Neural crest cell (in vitro differentiated cells): ENCODE data around the gene ADSS2. TPM values are rescaled to one million over a fixed set of nuclear protein-coding genes. Genes with fewer than 3 reads are reported as not detected.
"Not testable (repeated sequence)": the region's sequence is repeated elsewhere in the genome, so short reads cannot be mapped to it uniquely, and the experiment has no call there.

Experiments used
- DNase-seq: peaks from one replicate; pipeline ENCODE4 v3.0.0; 2021; ENCODE audit warnings: low read depth, mixed read lengths, low spot score
- H3K27ac Mint-ChIP-seq: one replicate; pipeline ENCODE4 v1.8.0; 2021; ENCODE audit warnings: mild to moderate bottlenecking, mixed read lengths; ENCODE audit not compliant: unreplicated experiment
- H3K27me3 Mint-ChIP-seq: 2 replicates; pipeline ENCODE4 v1.8.0; 2021; ENCODE audit warnings: low read depth, mild to moderate bottlenecking, mixed read lengths
- H3K36me3 Mint-ChIP-seq: 2 replicates; pipeline ENCODE4 v1.8.0; 2021; ENCODE audit warnings: low read depth, mild to moderate bottlenecking, mixed read lengths
- H3K4me1 Mint-ChIP-seq: 2 replicates; pipeline ENCODE4 v1.8.0; 2021; ENCODE audit warnings: mixed read lengths
- H3K4me3 Mint-ChIP-seq: one replicate; pipeline ENCODE4 v1.8.0; 2021; ENCODE audit warnings: mild to moderate bottlenecking, mixed read lengths
- H3K9me3 Mint-ChIP-seq: 2 replicates; pipeline ENCODE4 v1.8.0; 2021; ENCODE audit warnings: mixed read lengths
- CTCF ChIP-seq: fragments of 200-600 bp; sonication (generic); conservative IDR thresholded peaks from 2 replicates; pipeline ENCODE4 v1.5.0; 2021; ENCODE audit warnings: antibody characterized with exemption, mild to moderate bottlenecking
- total RNA-seq: library from RNA; stranded (reverse); gene quantifications from 2 replicates; pipeline ENCODE4 v1.2.1, GENCODE V29; 2021

ADSS2 gene
- total RNA-seq, 1 donor from 2014 or later = 66.2 TPM

- Mint-ChIP-seq H3K36me3 (no peaks in the 10 kb centered on the region), H3K27me3 (no peaks in the 10 kb centered on the region), H3K4me1 (no peaks in the 10 kb centered on the region), H3K27ac (no peak overlapping the region), H3K4me3 (no peak overlapping the region), H3K9me3 (no peaks in the 10 kb centered on the region)
- no peak for TF ChIP-seq CTCF
- DNase-seq = no peak
Measured at GRCh38 chr1:244369256-244370057, 82.3 kb downstream of the ADSS2 start.

GRCh38 chr1:244368279-244368678 is 83.4 kb downstream of the ADSS2 start:
- H3K4me1 Mint-ChIP-seq = no peaks in the 10 kb centered on the region
- H3K27ac Mint-ChIP-seq = no peak overlapping the region
- no peak for TF ChIP-seq CTCF

GRCh38 chr1:244367399-244368114 is 84.2 kb downstream of the ADSS2 start:
- Mint-ChIP-seq H3K27me3 (no peaks in the 10 kb centered on the region), H3K27ac (no peak overlapping the region), H3K4me1 (peaks cover 2% of the 10 kb centered on the region), H3K4me3 (no peak overlapping the region), H3K36me3 (no peaks in the 10 kb centered on the region), H3K9me3 (no peaks in the 10 kb centered on the region)
- no peak for TF ChIP-seq CTCF
- no peak for DNase-seq

More at GRCh38 chr1:244368279-244368678, 83.4 kb downstream of the ADSS2 start:
- Mint-ChIP-seq H3K36me3 (no peaks in the 10 kb centered on the region), H3K9me3 (no peaks in the 10 kb centered on the region), H3K4me3 (no peak overlapping the region), H3K27me3 (no peaks in the 10 kb centered on the region)
- DNase-seq = no peak

- DNase-seq = no peak
- Mint-ChIP-seq H3K4me3 (no peak overlapping the region), H3K36me3 (no peaks in the 10 kb centered on the region), H3K9me3 (no peaks in the 10 kb centered on the region), H3K4me1 (peaks cover 14% of the 10 kb centered on the region), H3K27me3 (no peaks in the 10 kb centered on the region), H3K27ac (no peak overlapping the region)
- no peak for TF ChIP-seq CTCF
Measured at GRCh38 chr1:244365809-244366208, 85.9 kb downstream of the ADSS2 start.

- DNase-seq, H3K36me3 Mint-ChIP-seq, H3K9me3 Mint-ChIP-seq, H3K27me3 Mint-ChIP-seq, H3K4me3 Mint-ChIP-seq, H3K27ac Mint-ChIP-seq: not testable (repeated sequence)
- peaks cover 16% of the 10 kb centered on the region for H3K4me1 Mint-ChIP-seq
Measured at GRCh38 chr1:244365262-244365661, 86.4 kb downstream of the ADSS2 start.

- no peak for TF ChIP-seq CTCF
- H3K4me3 Mint-ChIP-seq = no peak overlapping the region
Measured at GRCh38 chr1:244362476-244362875, 89.2 kb downstream of the ADSS2 start.

More at GRCh38 chr1:244362476-244362875, 89.2 kb downstream of the ADSS2 start:
- Mint-ChIP-seq H3K4me1 (peaks cover 16% of the 10 kb centered on the region), H3K36me3 (no peaks in the 10 kb centered on the region), H3K27ac (peak overlapping the region; percentile 91), H3K9me3 (no peaks in the 10 kb centered on the region), H3K27me3 (no peaks in the 10 kb centered on the region)
- DNase-seq = no peak
